NB4 (cell line): ENCODE results near the gene FNDC1.

ENCODE experiments used
- POLR2A ChIP-seq: IDR thresholded peaks from 2 replicates; pipeline ENCODE4 v1.6.1; 2011; ENCODE audit warnings: mild to moderate bottlenecking; ENCODE audit not compliant: insufficient read length; ENCODE audit errors: extremely low read depth
- TF ChIP-seq, protein P1 (sequence below): IDR thresholded peaks from one replicate; pipeline ENCODE4 v1.5.1; 2012; ENCODE audit warnings: low read depth, low read length

DNA sequence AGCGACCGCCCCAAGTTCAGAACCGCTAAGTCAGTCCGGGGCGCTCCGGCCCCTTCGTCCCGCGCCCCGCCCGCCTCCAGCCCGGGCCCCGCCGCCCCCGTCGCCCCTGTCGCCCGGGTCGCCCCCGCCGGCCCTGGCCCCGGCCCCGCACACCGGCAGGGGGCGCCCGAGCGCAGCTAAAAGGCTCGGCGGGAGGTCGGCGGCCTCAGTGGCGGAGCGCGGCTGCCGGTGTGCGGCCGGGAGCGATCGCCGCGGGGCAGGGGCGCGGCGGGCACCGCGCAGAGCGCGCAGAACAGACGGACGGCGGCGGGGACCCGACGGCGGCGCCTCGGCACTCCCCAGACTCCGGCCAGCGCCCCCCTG is at the start of gene FNDC1:
- TF ChIP-seq, protein P1, sequence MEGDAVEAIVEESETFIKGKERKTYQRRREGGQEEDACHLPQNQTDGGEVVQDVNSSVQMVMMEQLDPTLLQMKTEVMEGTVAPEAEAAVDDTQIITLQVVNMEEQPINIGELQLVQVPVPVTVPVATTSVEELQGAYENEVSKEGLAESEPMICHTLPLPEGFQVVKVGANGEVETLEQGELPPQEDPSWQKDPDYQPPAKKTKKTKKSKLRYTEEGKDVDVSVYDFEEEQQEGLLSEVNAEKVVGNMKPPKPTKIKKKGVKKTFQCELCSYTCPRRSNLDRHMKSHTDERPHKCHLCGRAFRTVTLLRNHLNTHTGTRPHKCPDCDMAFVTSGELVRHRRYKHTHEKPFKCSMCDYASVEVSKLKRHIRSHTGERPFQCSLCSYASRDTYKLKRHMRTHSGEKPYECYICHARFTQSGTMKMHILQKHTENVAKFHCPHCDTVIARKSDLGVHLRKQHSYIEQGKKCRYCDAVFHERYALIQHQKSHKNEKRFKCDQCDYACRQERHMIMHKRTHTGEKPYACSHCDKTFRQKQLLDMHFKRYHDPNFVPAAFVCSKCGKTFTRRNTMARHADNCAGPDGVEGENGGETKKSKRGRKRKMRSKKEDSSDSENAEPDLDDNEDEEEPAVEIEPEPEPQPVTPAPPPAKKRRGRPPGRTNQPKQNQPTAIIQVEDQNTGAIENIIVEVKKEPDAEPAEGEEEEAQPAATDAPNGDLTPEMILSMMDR = no peak
- no peak for TF ChIP-seq POLR2A
